Sigmoid colon (tissue), 4 donors: ENCODE data around the gene PTPRT.

Experiments used
- CTCF ChIP-seq, 4 experiments: fragments of 450-650 bp in 3 of 4; fragments of 200-600 bp in 1 of 4; IDR thresholded peaks; one replicate each; pipeline ENCODE4 v1.5.1; 2016 to 2019; ENCODE audit warnings: antibody characterized with exemption in 4 of 4, mild to moderate bottlenecking in 3 of 4, moderate library complexity in 2 of 4
- POLR2AphosphoS5 ChIP-seq, 4 donors: sonication (generic); formaldehyde crosslinking; IDR thresholded peaks; one replicate each; pipeline ENCODE4 v1.6.1; 2017; ENCODE audit warnings: antibody characterized with exemption in 4 of 4

DNA sequence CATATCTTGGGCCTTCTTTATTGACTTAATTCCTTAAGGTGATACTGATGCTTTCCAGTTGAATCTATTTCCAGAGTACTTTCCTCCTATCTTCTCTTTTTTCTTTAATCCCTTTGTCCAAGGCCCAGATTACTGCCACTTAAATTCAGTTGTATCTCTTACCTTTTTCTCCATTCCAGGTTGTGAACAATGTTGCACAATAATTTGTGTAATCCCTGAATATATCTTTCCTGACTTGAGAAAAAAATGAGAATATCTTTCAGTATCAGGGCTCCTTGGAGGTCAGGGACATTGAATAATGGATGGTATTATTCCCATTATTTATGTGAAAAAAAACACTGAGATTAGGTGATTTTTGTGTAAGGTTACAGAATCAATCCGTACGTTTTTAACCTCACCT is 683.3 kb downstream of the PTPRT start:
- TF ChIP-seq CTCF (IDR thresholded peaks at IDR 0.05) (no peak), POLR2AphosphoS5 (IDR thresholded peaks at IDR 0.05) (no peak)
